NCI-H1417 (cell line): Measurements from ENCODE around the gene GART.

Experiments
- DNase-seq, 3 experiments: peaks; one replicate each; lab custom pipeline; 2025; lab: John Stamatoyannopoulos, UW

The GART gene

GRCh38 chr21:33461538-33462250 is 80.2 kb downstream of the GART start:
- no peak for DNase-seq

GRCh38 chr21:33458861-33459260 is 83.1 kb downstream of the GART start:
- no peak for DNase-seq

DNA sequence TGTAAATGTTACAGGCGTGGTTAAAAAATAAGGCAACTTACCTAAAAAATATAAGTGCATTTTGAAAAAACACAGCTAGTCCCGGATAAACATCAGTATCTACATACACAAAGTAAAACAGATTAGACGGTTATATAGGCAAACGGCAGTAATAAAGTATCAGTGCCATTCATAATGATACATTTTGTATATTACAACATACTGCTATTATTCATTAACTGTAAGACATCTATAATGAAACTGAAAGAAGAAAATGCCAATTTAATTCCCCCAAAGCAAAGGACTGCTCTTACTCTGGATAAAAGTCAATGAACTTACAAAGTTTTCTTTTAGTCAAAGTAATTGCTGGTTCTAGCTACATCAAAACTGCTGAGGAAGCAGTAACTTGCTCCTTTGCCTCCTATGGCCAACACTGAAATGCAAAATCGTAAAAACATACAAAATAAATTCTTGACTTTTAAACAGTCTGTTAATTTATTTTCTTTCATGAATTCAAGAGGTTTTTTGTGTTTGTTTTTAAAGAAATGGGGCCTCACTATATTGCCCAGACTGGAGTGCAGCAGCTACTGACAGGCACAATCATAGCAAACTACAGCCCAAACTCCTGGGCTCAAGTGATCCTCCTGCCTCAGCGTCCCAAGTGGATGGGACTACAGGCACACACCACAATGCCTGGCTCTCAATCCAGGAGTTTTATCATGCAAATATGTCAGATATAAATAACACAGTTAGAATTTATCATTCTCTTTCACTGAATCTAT is 86.1 kb downstream of the GART start:
- no peak for DNase-seq
